Measurements from ENCODE around the gene KMT5B.
A peak's percentile ranks its signal among the peaks of the same experiment; 100 is the strongest.

KMT5B gene

GRCh38 chr11:68122936-68123539 lies 90.1 kb downstream of the KMT5B start:
- H3K36me3 ChIP-seq (ENCODE audit: insufficient read depth, low read length), result no peaks in the 10 kb centered on the region
- H3K9me3 ChIP-seq (replicated peaks; ENCODE audit: low read length), result no peaks in the 10 kb centered on the region
- peaks cover 10% of the 10 kb centered on the region for H3K4me1 ChIP-seq (ENCODE audit: control insufficient read depth, insufficient read depth, low read length)
- H3K4me2 ChIP-seq (ENCODE audit: low read length), result no peak overlapping the region
- H3K27me3 ChIP-seq (ENCODE audit: control insufficient read depth, insufficient read depth, low read length), result peaks cover 4% of the 10 kb centered on the region
- H3K9ac ChIP-seq (ENCODE audit: low read depth, low read length), result no peak overlapping the region
- no peak overlapping the region for H3K4me3 ChIP-seq (ENCODE audit: low read length)

- H3K27me3 ChIP-seq (ENCODE audit: control insufficient read depth, insufficient read depth, low read length), result peaks cover 4% of the 10 kb centered on the region
- peak within 1 kb of the TSS; percentile 94 for H3K4me2 ChIP-seq (ENCODE audit: low read length)
- peak within 1 kb of the TSS; percentile 92 for H3K4me3 ChIP-seq (ENCODE audit: low read length)
- no peaks in the 10 kb centered on the region for H3K36me3 ChIP-seq (ENCODE audit: insufficient read depth, low read length)
- H3K9ac ChIP-seq (ENCODE audit: low read depth, low read length), result peak within 1 kb of the TSS; percentile 93
- H3K4me1 ChIP-seq (ENCODE audit: control insufficient read depth, insufficient read depth, low read length), result peaks cover 10% of the 10 kb centered on the region
- no peaks in the 10 kb centered on the region for H3K9me3 ChIP-seq (replicated peaks; ENCODE audit: low read length)
Observed at GRCh38 chr11:68121067-68121899, 91.8 kb downstream of the KMT5B start, which contains the start of gene CHKA. CHKA (minus strand) TSS chr11:68121388; CDS start chr11:68121177, 211 bp downstream.

GRCh38 chr11:68120273-68121066 lies 92.6 kb downstream of the KMT5B start:
- no peaks in the 10 kb centered on the region for H3K9me3 ChIP-seq (replicated peaks; ENCODE audit: low read length)
- H3K9ac ChIP-seq (ENCODE audit: low read depth, low read length), result peak overlapping the region; percentile 93
- H3K4me1 ChIP-seq (ENCODE audit: control insufficient read depth, insufficient read depth, low read length), result peaks cover 10% of the 10 kb centered on the region
- H3K4me3 ChIP-seq (ENCODE audit: low read length), result peak overlapping the region; percentile 82
- peak overlapping the region; percentile 94 for H3K4me2 ChIP-seq (ENCODE audit: low read length)
- peaks cover 4% of the 10 kb centered on the region for H3K27me3 ChIP-seq (ENCODE audit: control insufficient read depth, insufficient read depth, low read length)
- no peaks in the 10 kb centered on the region for H3K36me3 ChIP-seq (ENCODE audit: insufficient read depth, low read length)

GRCh38 chr11:68118706-68119448 lies 94.2 kb downstream of the KMT5B start:
- H3K9me3 ChIP-seq (replicated peaks; ENCODE audit: low read length), result no peaks in the 10 kb centered on the region
- H3K4me2 ChIP-seq (ENCODE audit: low read length), result peak overlapping the region; percentile 28
- H3K4me3 ChIP-seq (ENCODE audit: low read length), result no peak overlapping the region
- no peaks in the 10 kb centered on the region for H3K27me3 ChIP-seq (ENCODE audit: control insufficient read depth, insufficient read depth, low read length)
- no peak overlapping the region for H3K9ac ChIP-seq (ENCODE audit: low read depth, low read length)
- H3K4me1 ChIP-seq (ENCODE audit: control insufficient read depth, insufficient read depth, low read length), result peaks cover 10% of the 10 kb centered on the region
- H3K36me3 ChIP-seq (ENCODE audit: insufficient read depth, low read length), result no peaks in the 10 kb centered on the region

GRCh38 chr11:68117853-68118470 lies 95.1 kb downstream of the KMT5B start:
- no peak overlapping the region for H3K4me3 ChIP-seq (ENCODE audit: low read length)
- no peaks in the 10 kb centered on the region for H3K27me3 ChIP-seq (ENCODE audit: control insufficient read depth, insufficient read depth, low read length)
- no peak overlapping the region for H3K4me2 ChIP-seq (ENCODE audit: low read length)
- H3K36me3 ChIP-seq (ENCODE audit: insufficient read depth, low read length), result no peaks in the 10 kb centered on the region
- no peaks in the 10 kb centered on the region for H3K9me3 ChIP-seq (replicated peaks; ENCODE audit: low read length)
- H3K4me1 ChIP-seq (ENCODE audit: control insufficient read depth, insufficient read depth, low read length), result peaks cover 10% of the 10 kb centered on the region
- H3K9ac ChIP-seq (ENCODE audit: low read depth, low read length), result no peak overlapping the region

GRCh38 chr11:68116974-68117373 lies 96.1 kb downstream of the KMT5B start:
- no peak overlapping the region for H3K4me3 ChIP-seq (ENCODE audit: low read length)
- no peaks in the 10 kb centered on the region for H3K36me3 ChIP-seq (ENCODE audit: insufficient read depth, low read length)
- H3K27me3 ChIP-seq (ENCODE audit: control insufficient read depth, insufficient read depth, low read length), result no peaks in the 10 kb centered on the region
- H3K4me2 ChIP-seq (ENCODE audit: low read length), result no peak overlapping the region
- no peak overlapping the region for H3K9ac ChIP-seq (ENCODE audit: low read depth, low read length)
- H3K4me1 ChIP-seq (ENCODE audit: control insufficient read depth, insufficient read depth, low read length), result peaks cover 6% of the 10 kb centered on the region
- no peaks in the 10 kb centered on the region for H3K9me3 ChIP-seq (replicated peaks; ENCODE audit: low read length)

- H3K9me3 ChIP-seq (replicated peaks; ENCODE audit: low read length), result no peaks in the 10 kb centered on the region
- H3K4me3 ChIP-seq (ENCODE audit: low read length), result no peak overlapping the region
- H3K9ac ChIP-seq (ENCODE audit: low read depth, low read length), result no peak overlapping the region
- no peaks in the 10 kb centered on the region for H3K4me1 ChIP-seq (ENCODE audit: control insufficient read depth, insufficient read depth, low read length)
- no peak overlapping the region for H3K4me2 ChIP-seq (ENCODE audit: low read length)
- no peaks in the 10 kb centered on the region for H3K36me3 ChIP-seq (ENCODE audit: insufficient read depth, low read length)
- no peaks in the 10 kb centered on the region for H3K27me3 ChIP-seq (ENCODE audit: control insufficient read depth, insufficient read depth, low read length)
Observed at GRCh38 chr11:68116126-68116525, 97.0 kb downstream of the KMT5B start.

- no peak overlapping the region for H3K9ac ChIP-seq (ENCODE audit: low read depth, low read length)
- H3K4me2 ChIP-seq (ENCODE audit: low read length), result no peak overlapping the region
- H3K9me3 ChIP-seq (replicated peaks; ENCODE audit: low read length), result no peaks in the 10 kb centered on the region
- H3K36me3 ChIP-seq (ENCODE audit: insufficient read depth, low read length), result no peaks in the 10 kb centered on the region
- H3K4me1 ChIP-seq (ENCODE audit: control insufficient read depth, insufficient read depth, low read length), result no peaks in the 10 kb centered on the region
- no peaks in the 10 kb centered on the region for H3K27me3 ChIP-seq (ENCODE audit: control insufficient read depth, insufficient read depth, low read length)
- H3K4me3 ChIP-seq (ENCODE audit: low read length), result no peak overlapping the region
Observed at GRCh38 chr11:68115285-68115684, 97.8 kb downstream of the KMT5B start.

GRCh38 chr11:68113986-68114385 lies 99.1 kb downstream of the KMT5B start:
- no peaks in the 10 kb centered on the region for H3K4me1 ChIP-seq (ENCODE audit: control insufficient read depth, insufficient read depth, low read length)

GRCh38 chr11:68107689-68108088 lies 105.4 kb downstream of the KMT5B start:
- Histone ChIP-seq H3K4me2 (ENCODE audit: low read length) (no peak overlapping the region), H3K9ac (ENCODE audit: low read depth, low read length) (no peak overlapping the region), H3K4me3 (ENCODE audit: low read length) (no peak overlapping the region), H3K36me3 (ENCODE audit: insufficient read depth, low read length) (no peaks in the 10 kb centered on the region), H3K4me1 (ENCODE audit: control insufficient read depth, insufficient read depth, low read length) (no peaks in the 10 kb centered on the region), H3K9me3 (replicated peaks; ENCODE audit: low read length) (no peaks in the 10 kb centered on the region), H3K27me3 (ENCODE audit: control insufficient read depth, insufficient read depth, low read length) (no peaks in the 10 kb centered on the region)

More at GRCh38 chr11:68113986-68114385, 99.1 kb downstream of the KMT5B start:
- H3K4me2 ChIP-seq (ENCODE audit: low read length), result no peak overlapping the region
- no peaks in the 10 kb centered on the region for H3K36me3 ChIP-seq (ENCODE audit: insufficient read depth, low read length)
- no peaks in the 10 kb centered on the region for H3K9me3 ChIP-seq (replicated peaks; ENCODE audit: low read length)
- no peaks in the 10 kb centered on the region for H3K27me3 ChIP-seq (ENCODE audit: control insufficient read depth, insufficient read depth, low read length)
- H3K9ac ChIP-seq (ENCODE audit: low read depth, low read length), result no peak overlapping the region
- H3K4me3 ChIP-seq (ENCODE audit: low read length), result no peak overlapping the region

Measured in skeletal muscle satellite cell (primary cell).